OCI-LY1 (cell line): ENCODE results near the gene DEAF1.

Source experiments
- CTCF ChIP-seq: fragments of 200-600 bp; sonication (generic), shearing (Covaris generic); IDR thresholded peaks from 2 replicates; pipeline ENCODE4 v1.5.1; 2017; ENCODE audit warnings: mild to moderate bottlenecking, antibody characterized with exemption, low read length, moderate library complexity, mixed read lengths
- EZH2 ChIP-seq: fragments of 200-600 bp; sonication (generic), shearing (Covaris generic); IDR thresholded peaks from 2 replicates; pipeline ENCODE4 v1.8.0; 2017; ENCODE audit warnings: borderline replicate concordance, mixed run types, mild to moderate bottlenecking, antibody characterized with exemption, low read length, moderate library complexity, mixed read lengths

DNA sequence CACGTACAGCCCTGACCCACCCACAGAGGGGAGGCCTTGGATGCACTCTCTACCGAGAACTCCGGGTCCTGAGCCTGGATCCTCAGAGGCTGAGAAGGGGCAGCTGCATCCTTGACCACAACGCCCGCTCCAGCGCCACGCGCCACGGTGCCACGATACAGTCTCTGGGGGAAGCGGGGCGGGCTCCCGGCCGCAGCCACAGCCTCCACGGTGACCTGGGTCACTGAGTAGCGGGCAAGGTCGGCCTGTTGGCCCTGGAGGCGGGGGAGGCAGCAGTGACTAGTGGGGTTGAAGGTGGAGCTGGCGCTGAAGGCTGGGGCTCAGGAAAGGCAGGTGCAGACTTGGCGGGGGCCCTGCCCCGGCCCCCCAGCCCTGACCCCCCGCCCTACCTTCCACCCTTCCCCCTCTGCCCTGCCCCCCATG lies 75.4 kb downstream of the DEAF1 start:
- TF ChIP-seq CTCF (no peak), EZH2 (no peak)
